DMS153 treated with DMSO at 0.1 percent for 48 hours (cell line): ENCODE results near the gene PAN2.
A peak's percentile ranks its signal among the peaks of the same experiment; 100 is the strongest.
"Not testable (repeated sequence)": the region's sequence is repeated elsewhere in the genome, so short reads cannot be mapped to it uniquely, and the experiment has no call there.

Source experiments
- DNase-seq: peaks from one replicate; lab custom pipeline; 2025; ENCODE audit not compliant: unreplicated experiment; lab: John Stamatoyannopoulos, UW

PAN2 gene

GRCh38 chr12:56278905-56279304 is 54.9 kb downstream of the PAN2 start:
- no peak for DNase-seq

DNA sequence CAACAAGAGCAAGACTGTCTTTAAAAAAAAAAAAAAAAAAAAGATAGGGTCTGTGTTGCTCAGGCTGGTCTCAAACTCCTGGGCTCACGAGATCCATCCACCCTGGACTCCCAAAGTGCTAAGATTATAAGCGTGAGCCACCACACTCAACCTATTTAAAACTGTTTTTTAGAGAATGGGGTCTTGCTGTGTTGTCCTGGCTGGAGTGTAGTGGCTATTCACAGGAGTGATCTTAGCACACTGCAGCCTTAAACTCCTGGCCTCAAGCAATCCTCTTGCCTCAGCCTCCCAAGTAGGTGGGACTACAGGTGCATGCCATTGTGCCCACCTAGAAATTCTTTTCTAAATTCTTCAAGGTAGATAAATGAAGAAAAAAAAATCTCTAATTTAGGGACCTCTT is 59.5 kb downstream of the PAN2 start:
- DNase-seq = no peak

- DNase-seq = not testable (repeated sequence)
Observed at GRCh38 chr12:56272468-56272867, 61.3 kb downstream of the PAN2 start.

- DNase-seq = no peak
Observed at GRCh38 chr12:56271031-56271430, 62.8 kb downstream of the PAN2 start.

- no peak for DNase-seq
Observed at GRCh38 chr12:56267443-56268071, 66.2 kb downstream of the PAN2 start.

- DNase-seq = peak; percentile 74
Observed at GRCh38 chr12:56266693-56267442, 66.9 kb downstream of the PAN2 start, which contains the start of gene COQ10A. TSS of gene COQ10A (plus strand) at chr12:56266942. CDS start at chr12:56267119, 177 bp downstream.
